ENCODE measurements around the gene GTPBP3.
"Not testable (repeated sequence)": the region's sequence is repeated elsewhere in the genome, so short reads cannot be mapped to it uniquely, and the experiment has no call there.

Gene GTPBP3

GRCh38 chr19:17339088-17339741 is 1.9 kb downstream of the GTPBP3 start:
- H3K27ac ChIP-seq = no peak overlapping the region
- DNase-seq (ENCODE audit: low read depth, low spot score) = no peak

- DNase-seq (ENCODE audit: low read depth, low spot score) = no peak
- H3K27ac ChIP-seq = no peak overlapping the region
Measured at GRCh38 chr19:17340302-17340870, 3.0 kb downstream of the GTPBP3 start.

- H3K27ac ChIP-seq = no peak overlapping the region
- DNase-seq (ENCODE audit: low read depth, low spot score) = no peak
Measured at GRCh38 chr19:17340871-17341357, 3.6 kb downstream of the GTPBP3 start.

- H3K27ac ChIP-seq = no peak overlapping the region
- DNase-seq (ENCODE audit: low read depth, low spot score) = no peak
Measured at GRCh38 chr19:17341386-17341785, 4.0 kb downstream of the GTPBP3 start.

- H3K27ac ChIP-seq = no peak overlapping the region
- DNase-seq (ENCODE audit: low read depth, low spot score) = no peak
Measured at GRCh38 chr19:17341845-17342244, 4.5 kb downstream of the GTPBP3 start.

GRCh38 chr19:17346109-17346671 is 8.8 kb downstream of the GTPBP3 start:
- no peak for DNase-seq (ENCODE audit: low read depth, low spot score)
- no peak overlapping the region for H3K27ac ChIP-seq

- DNase-seq (ENCODE audit: low read depth, low spot score) = no peak
- H3K27ac ChIP-seq = no peak overlapping the region
Measured at GRCh38 chr19:17347361-17347760, 10.0 kb downstream of the GTPBP3 start.

GRCh38 chr19:17347877-17348276 is 10.5 kb downstream of the GTPBP3 start:
- H3K27ac ChIP-seq = no peak overlapping the region
- no peak for DNase-seq (ENCODE audit: low read depth, low spot score)

GRCh38 chr19:17348700-17349099 is 11.3 kb downstream of the GTPBP3 start:
- no peak for DNase-seq (ENCODE audit: low read depth, low spot score)
- H3K27ac ChIP-seq = no peak overlapping the region

- DNase-seq (ENCODE audit: low read depth, low spot score) = no peak
- no peak overlapping the region for H3K27ac ChIP-seq
Measured at GRCh38 chr19:17351815-17352435, 14.6 kb downstream of the GTPBP3 start.

GRCh38 chr19:17352608-17353280 is 15.4 kb downstream of the GTPBP3 start:
- H3K27ac ChIP-seq = no peak overlapping the region
- DNase-seq (ENCODE audit: low read depth, low spot score) = no peak

- no peak overlapping the region for H3K27ac ChIP-seq
- no peak for DNase-seq (ENCODE audit: low read depth, low spot score)
Measured at GRCh38 chr19:17353386-17353785, 16.0 kb downstream of the GTPBP3 start.

- no peak overlapping the region for H3K27ac ChIP-seq
- DNase-seq (ENCODE audit: low read depth, low spot score) = no peak
Measured at GRCh38 chr19:17357078-17357666, 19.8 kb downstream of the GTPBP3 start.

GRCh38 chr19:17357724-17358123 is 20.4 kb downstream of the GTPBP3 start:
- DNase-seq (ENCODE audit: low read depth, low spot score) = no peak

GRCh38 chr19:17358395-17358794 is 21.0 kb downstream of the GTPBP3 start:
- no peak for DNase-seq (ENCODE audit: low read depth, low spot score)
- no peak overlapping the region for H3K27ac ChIP-seq

More at GRCh38 chr19:17357724-17358123, 20.4 kb downstream of the GTPBP3 start:
- H3K27ac ChIP-seq = no peak overlapping the region

GRCh38 chr19:17359905-17360800 is 22.8 kb downstream of the GTPBP3 start:
- no peak overlapping the region for H3K27ac ChIP-seq
- no peak for DNase-seq (ENCODE audit: low read depth, low spot score)

GRCh38 chr19:17363852-17364605 is 26.7 kb downstream of the GTPBP3 start:
- not testable (repeated sequence) for DNase-seq (ENCODE audit: low read depth, low spot score); H3K27ac ChIP-seq

- no peak overlapping the region for H3K27ac ChIP-seq
Measured at GRCh38 chr19:17365361-17365760, 28.0 kb downstream of the GTPBP3 start.

More at GRCh38 chr19:17365361-17365760, 28.0 kb downstream of the GTPBP3 start:
- no peak for DNase-seq (ENCODE audit: low read depth, low spot score)
